GM12873 (cell line): Measurements from ENCODE around the gene AZIN2.

Experiments used
- TF ChIP-seq, protein P1 (sequence below): IDR thresholded peaks from 2 replicates; pipeline ENCODE4 v1.5.1; 2012; ENCODE audit warnings: low read depth, mild to moderate bottlenecking, moderate library complexity, low read length, control low read depth; ENCODE audit not compliant: insufficient read depth; ENCODE audit errors: missing control alignments

AZIN2 gene

DNA sequence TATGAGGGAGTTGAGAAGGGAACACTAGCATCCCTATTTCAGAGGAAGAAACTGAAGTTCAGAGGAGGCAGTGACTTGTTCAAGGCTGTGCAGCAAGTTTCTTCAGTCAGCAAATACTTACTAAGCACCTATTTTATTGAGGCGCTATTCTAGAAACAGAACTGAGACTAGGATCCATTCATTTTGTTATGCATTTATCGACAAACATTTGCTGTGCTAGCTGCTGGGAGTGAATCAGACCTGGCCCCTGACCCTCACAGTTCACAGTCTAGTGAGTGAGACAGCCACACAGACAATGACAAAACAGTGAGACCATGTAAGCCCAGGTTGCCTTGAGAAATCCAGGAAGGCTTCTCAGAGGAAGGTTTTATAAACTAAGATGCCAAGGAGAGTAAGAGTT, 72.7 kb downstream of the AZIN2 start:
- TF ChIP-seq, protein P1, sequence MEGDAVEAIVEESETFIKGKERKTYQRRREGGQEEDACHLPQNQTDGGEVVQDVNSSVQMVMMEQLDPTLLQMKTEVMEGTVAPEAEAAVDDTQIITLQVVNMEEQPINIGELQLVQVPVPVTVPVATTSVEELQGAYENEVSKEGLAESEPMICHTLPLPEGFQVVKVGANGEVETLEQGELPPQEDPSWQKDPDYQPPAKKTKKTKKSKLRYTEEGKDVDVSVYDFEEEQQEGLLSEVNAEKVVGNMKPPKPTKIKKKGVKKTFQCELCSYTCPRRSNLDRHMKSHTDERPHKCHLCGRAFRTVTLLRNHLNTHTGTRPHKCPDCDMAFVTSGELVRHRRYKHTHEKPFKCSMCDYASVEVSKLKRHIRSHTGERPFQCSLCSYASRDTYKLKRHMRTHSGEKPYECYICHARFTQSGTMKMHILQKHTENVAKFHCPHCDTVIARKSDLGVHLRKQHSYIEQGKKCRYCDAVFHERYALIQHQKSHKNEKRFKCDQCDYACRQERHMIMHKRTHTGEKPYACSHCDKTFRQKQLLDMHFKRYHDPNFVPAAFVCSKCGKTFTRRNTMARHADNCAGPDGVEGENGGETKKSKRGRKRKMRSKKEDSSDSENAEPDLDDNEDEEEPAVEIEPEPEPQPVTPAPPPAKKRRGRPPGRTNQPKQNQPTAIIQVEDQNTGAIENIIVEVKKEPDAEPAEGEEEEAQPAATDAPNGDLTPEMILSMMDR = no peak

GRCh38 chr1:33155877-33156538, 75.1 kb downstream of the AZIN2 start:
- TF ChIP-seq, protein P1 = no peak

DNA sequence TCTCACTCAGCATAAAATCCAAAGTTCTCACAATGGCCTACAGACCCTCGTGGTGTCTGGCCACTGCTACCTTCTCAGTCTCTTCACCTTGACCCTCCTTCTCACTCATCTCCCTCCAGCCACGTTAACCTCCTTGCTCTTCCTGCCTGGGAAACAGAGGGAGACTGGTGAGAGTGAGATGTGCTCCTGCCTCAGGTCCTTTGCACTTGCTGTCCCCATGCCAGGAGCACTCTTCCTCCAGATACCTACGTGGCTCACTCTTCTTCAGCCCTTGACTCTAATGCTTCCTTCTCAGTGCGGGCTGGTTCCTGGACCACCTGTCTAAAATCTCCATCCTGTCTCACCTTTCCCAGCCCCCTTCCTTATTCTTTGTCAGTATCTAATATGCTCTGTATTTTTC, 76.2 kb downstream of the AZIN2 start:
- TF ChIP-seq, protein P1 = no peak

DNA sequence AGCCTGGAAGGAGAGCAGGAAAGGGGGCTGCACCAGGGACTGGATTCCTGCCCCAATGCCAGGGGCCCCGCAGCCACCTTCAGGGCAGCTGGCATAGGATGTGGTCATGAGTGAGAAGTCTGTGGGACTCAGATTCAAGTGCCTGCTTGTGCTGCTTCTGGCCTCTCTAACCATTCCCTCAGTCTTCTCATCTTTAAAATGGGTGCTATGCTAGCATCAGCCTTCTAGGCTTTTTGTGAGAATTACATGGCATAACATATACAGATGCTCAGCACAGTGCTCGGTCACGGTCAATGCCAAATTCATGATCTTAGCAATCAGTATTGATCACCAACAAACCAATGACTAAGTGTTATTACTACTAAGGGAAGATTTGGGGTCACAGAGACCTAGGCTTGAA, 77.4 kb downstream of the AZIN2 start:
- TF ChIP-seq, protein P1 = no peak

- TF ChIP-seq, protein P1 = no peak
Observed at GRCh38 chr1:33159577-33159976, 78.6 kb downstream of the AZIN2 start.

- TF ChIP-seq, protein P1 = no peak
Observed at GRCh38 chr1:33161061-33161681, 80.2 kb downstream of the AZIN2 start.

DNA sequence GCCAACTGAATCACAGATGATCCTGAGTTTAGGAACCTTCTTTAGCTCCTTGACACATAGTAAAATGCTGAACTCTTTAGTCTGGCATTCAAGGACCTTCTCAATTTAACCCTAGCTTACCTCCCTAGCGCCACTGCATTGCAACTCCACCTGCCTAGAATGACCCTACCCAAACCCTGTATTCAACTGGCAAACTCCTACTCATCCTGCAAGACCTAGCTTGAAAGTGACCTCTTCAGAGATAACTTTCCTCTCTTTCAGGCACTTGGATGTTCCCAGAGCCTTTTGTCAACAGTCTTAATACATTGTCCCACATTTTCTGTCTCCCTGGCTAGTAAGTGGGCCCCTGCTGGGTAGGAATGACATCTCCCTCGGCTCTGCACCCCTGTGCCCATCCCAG, 81.2 kb downstream of the AZIN2 start:
- TF ChIP-seq, protein P1 = no peak
